Measurements from ENCODE around the gene ZNF778.

ZNF778 gene

DNA sequence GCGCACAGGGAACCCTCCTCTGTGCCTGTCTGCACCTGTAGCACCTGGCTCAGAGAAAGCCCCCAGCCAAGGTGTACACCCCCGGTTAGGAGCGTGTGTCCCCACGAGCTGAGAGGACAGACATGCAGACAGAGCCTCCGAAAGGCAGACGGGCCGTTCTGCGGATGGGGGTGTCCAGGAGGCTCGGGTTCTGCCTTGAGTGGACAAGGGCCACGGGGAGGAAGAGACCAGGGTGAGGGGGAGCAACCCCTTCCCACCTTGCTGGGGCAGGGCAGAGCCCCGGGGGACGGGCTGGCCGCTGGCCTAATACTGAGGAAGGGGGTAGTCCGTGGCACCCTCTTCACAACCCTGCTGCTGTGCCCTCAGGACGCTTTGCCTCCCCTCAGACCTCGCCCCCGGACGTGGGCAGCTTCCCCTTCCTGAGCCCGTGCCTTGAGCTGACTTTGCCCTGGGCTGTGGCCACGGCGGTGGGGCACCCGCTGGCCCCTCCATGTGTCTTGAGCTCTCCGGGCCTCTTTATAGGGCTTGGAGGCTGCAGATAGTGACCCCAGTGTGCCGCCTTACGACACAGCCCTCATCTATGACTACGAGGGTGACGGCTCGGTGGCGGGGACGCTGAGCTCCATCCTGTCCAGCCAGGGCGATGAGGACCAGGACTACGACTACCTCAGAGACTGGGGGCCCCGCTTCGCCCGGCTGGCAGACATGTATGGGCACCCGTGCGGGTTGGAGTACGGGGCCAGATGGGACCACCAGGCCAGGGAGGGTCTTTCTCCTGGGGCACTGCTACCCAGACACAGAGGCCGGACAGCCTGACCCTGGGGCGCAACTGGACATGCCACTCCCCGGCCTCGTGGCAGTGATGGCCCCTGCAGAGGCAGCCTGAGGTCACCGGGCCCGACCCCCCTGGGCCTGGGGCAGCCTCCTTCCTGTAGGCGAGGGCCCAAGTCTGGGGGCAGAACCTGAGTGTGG lies 22.9 kb upstream of the ZNF778 start:
- DNase-seq = no peak

DNA sequence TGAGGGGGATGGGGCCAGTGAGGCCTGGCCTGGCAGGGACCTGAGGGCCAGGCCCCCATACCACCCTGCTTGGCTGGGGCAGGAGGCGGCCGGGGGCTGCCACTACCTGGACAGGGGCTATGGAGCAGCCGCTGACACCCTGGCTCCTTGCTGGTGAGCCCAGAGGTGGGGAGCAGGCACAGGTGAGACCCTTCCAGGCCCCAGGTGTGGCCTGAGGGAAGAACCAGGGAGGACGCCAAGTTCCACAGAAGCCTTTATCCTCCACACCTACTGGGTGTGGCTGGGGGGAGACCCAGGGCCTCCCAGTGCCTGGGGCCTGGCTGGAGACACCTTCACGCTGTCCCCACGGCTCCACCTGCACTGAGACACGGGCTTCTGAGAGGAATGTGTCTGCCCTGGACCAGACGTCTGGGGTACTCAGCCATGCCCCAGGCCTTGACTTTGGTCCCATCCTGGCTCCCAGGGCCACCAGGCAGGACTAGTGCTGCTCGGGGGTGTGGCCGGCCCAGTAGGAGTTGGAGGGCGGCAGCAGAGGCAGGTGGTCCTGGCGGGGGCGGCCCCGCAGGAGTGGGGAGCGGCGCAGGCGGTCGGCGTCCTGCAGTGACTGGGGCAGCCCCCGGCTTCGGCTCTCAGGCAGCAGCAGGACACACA lies 21.9 kb upstream of the ZNF778 start:
- DNase-seq = no peak

DNA sequence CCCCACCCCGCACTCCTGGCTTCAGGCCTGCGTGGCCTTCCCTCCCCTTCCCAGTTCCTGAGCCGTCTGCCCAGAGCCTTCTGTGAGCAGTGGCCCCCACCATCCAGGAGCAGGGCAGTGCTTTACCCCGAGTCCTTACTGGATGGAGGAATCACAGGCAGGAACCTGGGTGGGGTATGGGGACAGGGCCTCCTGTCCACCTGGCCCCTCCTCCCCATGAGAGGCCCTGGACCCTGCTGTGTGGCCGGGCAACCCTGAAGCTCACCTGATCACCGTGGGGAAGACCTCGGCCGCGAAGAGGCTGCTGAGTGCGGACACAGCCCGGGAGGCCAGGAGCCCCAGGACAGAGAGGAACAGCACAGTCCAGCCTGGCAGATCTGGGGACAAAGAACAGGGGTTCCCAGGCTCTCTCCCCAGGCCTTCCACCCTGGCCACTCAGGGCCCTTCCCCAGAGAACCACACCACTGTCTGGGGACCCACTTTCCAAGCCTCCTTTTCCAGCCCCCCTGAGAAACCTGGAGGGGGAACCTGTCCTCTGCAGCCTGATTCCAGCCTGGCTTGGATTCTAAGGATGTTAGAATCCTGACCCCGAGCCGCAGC lies 20.4 kb upstream of the ZNF778 start:
- no peak for DNase-seq

DNA sequence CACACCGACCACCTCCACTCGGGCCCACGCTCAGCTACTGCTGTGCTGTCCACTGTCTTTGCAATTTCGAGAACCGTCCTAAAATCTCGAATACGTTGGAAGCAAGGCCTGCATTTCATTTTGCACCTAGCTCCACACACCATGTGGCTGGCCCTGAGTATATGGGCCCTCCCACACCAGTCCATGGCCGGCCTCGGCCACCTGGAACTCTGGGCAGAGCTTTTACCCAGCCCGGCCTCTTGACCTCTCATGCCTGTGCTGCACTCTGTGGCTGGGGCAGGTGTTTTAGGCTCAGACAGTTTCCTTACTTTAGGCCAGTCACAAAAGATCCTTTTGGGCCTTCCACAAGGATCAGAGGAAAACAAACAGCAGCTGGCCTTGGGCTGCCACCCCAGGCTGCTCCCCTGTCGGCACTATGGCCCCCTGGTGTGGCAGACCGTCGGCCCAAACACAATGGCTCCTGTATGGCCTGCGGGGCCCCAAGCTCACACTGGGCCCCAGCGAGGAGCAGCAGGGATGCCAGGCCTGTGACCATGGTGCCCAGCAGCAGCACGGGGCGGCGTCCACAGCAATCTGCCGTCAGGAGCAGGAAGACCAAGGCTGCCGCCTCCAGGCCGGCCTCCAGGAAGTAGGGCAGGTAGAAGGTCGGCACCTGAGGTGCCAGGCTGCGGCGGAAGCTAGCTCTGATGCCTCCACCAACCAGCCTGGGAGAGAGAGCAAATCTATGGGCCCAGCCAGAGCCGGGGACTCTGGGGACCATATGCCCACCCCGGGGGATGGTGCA lies 19.7 kb upstream of the ZNF778 start:
- no peak for DNase-seq

DNA sequence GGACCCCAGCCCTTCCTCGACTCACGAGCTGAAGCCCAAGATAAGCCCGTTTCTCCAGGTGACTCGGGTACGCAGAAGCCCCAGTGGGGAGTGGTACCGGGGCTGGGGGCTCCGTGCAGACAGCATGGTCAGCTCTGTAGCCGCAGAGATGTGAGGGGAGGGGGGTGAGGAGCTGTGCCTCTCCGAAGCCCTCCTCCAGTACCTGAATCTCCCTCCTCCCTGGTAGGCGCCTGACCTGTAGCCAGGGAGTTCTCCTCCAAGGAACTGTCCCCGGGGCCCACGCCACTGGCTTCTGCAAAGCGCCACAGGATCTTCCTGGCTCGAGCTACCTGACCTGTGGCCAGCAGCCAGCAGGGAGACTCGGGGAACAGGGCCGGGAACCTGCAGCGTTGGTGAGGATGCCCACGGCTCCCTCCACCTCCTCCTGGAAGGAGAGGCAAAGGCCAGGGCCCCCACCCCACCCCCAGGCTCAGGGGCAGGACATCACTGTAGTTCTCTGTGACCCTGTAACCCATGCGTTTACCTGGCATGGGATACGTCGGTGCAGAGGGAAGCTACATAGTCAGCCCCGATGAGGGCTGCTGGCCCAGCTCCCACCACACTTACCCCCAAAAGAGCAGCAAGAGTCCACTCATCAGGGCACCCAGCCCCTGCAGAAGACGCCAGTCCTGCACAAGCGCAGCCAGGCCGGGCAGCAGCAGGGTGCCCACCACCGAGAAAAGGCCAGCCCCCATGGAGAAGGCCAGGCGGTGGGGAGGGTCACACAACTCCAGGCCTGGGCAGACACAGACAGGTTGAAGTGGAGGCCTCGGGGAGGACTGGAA lies 18.9 kb upstream of the ZNF778 start:
- no peak for DNase-seq

DNA sequence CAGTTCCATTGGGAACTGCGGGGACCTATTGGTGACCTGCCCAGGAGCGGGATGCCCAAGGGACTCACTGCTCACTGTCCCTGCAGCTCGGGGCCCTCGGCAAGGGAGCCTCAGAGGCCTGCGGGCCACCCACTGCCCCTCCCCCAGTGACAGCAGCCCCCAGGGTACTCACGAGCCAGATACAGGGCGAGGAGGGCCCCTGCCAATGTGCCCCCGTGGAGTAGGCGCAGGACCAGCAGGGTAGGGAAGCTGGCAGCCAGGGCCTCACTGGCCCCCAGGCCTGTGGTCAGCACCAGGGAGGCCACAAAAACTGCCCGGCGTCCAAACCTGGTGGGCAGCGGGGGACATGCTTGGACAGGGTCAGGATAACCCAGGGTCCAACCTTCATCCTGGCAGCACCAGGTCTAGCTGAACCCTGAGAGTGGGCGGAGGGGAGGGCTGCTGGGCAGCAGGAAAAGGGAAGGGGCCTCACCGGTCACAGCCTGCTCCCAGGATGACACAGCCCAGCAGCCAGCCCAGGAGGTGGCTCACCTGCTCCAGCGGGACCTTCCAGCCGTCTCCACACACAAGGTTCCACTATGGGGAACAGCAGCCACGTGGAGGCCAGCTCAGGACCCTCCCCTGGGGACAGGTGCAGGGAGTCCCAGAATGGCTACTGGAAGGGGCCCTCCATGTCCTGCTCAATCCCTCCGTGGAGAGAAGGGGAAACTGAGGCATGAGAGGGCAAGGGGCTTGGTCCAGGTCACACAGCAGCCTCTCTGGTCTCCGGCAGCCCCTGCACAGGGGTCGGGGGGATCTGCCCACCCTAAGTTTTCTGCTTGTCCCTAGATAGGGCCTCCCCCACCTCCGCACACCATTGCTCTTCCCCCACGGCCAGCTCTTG lies 18.0 kb upstream of the ZNF778 start:
- no peak for DNase-seq

DNA sequence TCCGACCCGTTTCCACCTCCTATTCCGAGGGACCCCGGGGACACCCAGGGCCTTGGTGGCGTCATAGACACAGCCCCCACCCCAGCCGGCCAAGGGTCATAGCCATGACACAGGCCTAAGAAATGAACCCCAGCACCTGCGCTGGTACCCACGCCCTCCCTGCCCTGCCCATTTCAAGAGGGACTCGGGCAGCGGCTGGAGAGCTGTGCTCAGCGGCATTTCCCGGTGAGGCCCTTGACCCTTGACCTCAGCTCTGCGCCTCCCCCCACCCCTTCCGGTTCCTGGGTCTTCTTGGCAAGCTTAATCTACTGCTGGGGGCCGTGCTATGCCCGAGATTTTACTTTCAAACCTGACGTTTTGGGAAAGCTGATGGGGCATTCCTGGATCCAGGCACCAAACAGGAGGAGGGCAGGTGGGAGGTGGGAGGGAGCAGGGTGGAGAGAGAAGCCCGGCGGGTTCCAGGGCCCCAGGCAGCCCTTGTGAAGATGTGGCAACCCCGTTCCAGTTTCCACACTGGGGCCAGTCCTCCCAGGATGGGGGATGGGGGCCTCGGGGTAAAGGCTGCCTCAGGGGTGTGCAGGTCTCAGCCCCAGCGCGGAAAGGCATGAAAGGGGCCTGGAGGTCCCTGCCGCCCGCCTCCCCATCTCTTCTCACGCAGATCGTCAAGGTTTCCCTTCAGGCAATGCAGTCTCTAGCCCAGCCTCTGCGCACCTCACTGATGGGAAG lies 17.2 kb upstream of the ZNF778 start, which contains the start of gene SLC22A31:
Gene SLC22A31, minus strand, starts transcription at position 414 of the 726 bp plus-strand sequence. Its CDS starts 36 bp downstream, at position 378.
- no peak for DNase-seq

DNA sequence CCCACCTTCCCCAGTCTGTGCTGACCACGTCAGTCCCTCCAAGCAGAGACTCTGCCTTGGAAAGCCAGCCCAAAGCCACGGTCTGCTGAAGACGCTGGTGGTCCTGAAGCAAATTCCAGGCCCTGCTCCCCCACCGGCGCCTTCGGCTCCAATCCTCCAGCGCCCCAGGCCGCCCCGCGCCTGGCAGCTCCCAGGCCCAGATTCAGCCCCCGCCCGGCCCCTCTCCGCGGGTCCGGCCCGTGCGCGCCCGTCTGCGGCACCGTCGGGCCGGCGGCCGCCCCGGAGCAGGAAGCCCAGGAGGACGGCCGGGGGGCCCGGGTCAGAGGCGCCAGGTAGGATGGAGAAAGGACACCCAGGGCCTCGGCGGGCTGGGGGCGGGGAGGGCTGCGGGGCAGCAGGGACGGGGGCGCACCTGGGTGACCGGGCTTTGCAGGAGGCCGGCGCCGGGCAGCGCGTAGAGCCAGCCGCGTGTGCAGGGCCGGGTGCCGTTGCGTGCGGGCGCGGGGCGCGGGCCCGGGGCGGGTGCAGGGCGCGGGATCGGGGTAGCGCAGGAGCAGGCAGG lies 16.6 kb upstream of the ZNF778 start:
- DNase-seq = no peak

DNA sequence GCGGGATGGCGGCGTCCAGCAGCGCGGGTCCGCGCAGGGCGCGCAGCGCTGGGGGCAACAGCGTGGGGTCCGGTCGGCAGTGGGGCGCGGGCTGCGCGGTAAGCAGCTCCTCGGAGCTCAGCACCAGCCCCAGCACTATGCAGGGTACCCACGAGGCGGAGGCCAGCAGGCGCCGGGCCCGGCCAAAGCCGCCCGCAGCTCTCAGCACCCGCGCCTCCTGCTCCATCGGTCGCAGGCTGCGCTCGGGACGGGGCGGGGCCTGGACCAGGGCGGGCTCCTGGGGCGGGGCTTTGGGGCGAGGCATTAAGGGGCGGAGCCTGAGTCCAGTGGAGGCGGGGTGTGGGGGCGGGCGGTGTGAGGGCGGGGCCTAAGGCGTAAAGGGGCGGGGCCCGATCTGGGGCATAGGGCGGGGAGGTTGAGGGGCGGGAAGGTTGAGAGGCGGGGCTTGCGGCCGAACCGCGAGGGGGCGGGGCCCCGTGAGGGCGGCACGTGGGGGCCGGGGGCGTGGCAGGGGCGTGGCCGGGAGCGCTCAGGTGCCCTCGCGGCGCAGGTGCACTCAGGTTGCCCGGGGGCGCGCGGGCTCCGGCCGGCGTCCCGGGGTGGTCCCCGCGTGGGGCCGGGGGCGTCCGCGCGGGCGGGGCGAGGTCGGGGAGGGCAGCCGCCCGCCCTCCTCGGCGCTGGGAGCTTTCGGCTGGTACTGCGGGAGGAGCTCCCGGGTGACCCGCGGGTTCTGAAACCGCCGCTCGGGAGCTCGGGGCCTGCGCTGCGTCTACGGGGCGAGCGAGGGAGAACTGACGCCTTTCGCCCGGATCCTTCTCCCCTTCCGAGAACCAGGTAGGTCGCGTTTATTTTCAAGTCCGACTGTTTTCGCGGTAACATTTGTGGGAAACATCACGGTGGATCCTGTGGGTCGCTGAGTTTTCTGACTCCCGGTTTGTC lies 15.8 kb upstream of the ZNF778 start:
- DNase-seq = no peak

DNA sequence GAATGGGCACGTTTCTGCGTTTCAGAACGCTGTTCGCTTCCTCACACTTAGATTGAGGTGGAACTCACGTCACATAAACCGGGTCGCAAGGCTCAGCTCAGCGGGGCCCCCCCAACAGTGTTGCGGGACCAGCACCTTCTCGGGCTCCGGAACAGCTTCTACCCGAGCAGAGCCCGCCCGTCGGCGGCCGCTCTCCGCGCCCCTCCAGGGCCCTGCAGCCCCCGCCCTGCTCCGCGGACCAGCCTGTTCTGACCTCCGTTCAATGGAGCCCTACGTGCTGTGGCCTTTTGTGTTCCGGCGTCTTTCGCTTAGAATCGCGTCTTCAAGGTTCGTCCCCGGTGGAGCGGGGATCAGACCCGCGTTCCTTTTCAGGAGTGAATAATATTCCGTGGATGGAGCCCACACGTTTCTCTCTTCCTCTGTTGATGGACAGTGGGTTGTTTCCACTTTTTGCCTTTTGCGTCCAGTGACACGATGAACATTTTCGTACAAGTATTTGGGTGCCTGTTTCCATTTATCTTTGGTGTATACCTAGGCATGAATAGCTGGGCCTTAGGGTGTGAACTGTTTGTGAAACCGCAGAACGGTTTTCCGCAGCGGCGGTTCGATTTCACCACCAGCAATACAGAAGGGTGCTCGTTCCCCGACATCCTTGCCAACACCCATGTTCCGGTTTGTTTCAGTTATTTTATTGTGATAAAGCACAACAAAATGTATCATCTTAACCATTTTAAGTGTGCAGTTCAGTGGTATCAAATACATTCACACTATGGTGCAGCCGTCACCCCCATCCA lies 14.9 kb upstream of the ZNF778 start:
- DNase-seq = no peak

DNA sequence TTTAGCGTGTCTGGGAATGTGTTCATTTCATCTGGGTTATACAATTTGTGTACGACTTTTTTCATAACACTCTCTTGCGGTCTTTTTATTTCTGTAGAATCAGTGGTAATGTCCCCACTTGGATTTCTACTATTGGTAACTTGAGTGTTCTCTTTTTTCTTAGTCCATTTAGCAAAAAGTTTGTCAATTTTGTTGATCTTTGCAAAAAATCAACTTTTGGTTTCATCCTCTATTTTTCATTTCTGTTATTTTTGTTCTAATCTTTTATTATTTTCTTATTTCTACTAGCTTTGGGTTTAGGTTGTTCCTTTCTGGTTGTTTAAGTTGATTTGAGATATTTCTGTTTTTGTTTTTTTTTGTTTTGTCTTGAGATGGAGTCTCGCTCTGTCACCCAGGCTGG lies 9.5 kb upstream of the ZNF778 start:
- DNase-seq = no peak

DNA sequence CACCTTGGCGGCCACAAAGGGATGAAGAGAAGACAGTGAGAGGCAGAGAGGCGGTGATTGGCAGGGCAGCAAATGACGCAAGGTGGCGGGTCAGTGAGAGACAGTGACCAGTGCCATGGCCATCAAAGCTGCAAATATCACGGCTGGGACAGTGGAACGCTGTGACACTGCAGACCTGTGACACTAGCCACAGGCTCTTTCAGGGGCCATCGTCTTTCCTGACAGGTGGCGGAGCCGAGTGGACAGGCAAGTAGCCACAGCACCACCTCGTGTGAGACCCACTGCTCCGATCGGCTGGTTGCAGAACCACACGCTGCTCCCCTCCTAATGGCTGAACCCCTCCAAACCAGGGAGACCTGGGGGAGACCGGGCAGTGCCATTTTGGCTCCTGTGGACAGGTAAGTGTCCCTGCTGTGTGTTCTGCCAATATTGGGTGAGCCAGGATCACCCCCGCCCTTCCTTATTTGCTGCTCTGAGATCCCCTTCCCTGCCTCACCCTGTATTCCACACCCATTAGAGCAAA lies 7.9 kb upstream of the ZNF778 start:
- no peak for DNase-seq

DNA sequence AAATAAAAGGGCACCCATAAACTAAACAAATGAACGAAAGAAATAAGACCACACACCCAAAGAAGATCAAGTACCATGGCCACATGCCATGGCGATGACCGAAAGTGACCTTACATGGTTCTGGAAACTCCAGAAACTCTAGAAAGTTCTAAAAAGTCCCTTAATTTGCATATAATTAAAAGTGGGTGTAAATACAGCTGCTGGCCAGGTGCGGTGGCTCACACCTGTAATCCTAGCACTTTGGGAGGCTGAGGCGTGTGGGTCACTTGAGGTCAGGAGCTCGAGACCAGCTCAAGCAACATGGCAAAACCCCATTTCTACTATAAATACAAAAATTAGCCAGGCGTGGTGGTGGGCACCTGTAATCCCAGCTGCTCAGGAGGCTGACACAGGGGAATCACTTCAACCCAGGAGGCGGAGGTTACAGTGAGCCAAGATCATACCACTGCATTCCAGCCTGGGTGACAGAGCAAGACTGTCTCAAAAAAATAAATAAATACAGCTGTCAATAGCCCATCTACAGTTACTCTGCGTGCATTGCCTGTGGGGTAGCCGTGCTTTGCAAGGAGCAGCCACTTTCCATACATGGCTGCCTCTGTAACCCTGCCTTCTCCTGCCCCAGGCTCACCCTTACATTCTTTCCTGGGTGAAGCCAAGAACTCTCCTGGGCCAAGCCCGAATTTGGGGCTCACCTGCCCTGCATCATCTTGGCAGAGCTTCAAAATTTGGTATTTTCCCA lies 7.2 kb upstream of the ZNF778 start:
- DNase-seq = no peak

DNA sequence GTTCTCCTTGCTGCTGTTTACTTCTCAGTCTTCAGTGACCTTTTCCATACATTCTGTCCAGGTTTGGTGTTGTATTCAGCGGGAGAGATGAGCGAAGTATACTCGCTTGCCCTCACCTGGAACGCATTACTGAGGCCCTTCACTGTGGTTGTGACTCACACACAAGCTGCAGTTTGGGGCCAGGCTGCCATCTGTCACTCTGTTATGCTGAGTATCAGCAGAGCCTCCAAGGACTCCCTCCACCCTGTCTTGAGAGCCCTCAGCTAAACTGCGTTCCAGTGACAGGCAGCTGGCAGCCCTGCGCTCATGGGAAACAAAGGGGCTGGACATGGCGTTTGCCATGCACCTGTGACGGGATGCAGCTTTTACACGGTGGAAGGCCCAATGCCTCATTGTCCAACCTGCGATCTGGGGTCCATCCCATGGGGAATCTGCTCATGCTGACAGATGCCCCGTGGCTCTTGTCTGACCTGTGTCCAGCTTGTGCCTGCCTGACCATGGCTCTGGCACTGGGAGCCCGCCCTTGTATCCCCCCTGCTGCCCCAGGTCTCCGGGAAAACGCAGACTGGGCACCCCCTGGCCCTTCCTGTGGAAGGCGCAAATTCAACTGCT lies 6.5 kb upstream of the ZNF778 start:
- DNase-seq = no peak

DNA sequence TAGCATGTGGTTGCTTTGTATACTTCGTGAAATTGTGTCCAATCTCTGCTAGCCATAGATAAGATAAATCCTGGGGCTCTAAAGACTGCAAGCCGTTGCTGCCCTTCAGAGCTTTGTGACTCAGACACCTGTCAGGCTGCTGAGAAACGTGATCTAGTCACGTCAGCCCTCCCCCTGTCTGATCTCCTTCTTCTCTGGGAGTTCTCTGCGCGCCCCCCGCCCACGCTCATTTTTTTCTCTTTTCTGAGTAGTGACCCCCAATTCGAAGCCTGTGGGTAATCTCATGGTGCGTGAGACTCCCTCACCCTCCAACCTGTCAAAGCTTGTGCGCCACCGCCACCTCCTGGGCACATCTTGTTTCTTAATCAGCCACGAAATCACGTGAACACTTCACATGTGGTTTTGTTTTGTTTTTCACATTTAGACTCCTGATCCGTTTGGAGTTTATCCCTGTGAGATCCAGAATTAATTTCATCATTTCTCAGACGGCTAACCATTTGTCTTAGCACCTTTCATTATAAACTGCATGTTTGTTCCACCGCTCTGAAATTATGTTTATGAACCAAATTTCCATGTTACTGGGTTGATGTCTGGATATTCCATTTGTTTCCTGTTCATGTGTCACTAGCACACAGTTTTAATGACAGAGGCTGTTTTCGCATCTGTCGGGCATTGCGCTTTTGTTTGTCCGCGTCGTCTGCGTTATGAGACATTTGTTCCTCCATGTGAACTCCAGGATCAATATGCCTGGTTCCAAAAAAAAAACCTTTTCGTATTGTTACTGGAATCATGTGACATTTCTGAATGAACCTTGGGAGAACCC lies 977 bp upstream of the ZNF778 start:
- peak; percentile 75 for DNase-seq

DNA sequence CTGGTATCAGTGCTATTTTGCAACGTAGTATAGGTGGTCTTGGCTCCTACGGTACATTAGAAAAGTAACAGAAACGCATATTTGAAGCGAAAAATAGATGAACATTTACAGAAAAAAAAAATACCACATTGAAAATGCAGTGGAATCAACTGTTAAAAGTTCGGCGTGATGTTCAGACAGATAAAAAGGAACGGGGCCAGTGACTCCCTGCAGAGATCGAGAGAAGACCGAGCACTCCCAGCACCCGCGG lies 440 bp upstream of the ZNF778 start:
- DNase-seq = no peak
